ENCODE results near the gene ALDH7A1.

Gene ALDH7A1

GRCh38 chr5:126499853-126500342 is 95.1 kb downstream of the ALDH7A1 start:
- Mint-ChIP-seq H3K4me1 (peaks cover 21% of the 10 kb centered on the region), H3K4me3 (no peak overlapping the region), H3K27me3 (ENCODE audit: low read depth, poor library complexity) (peaks cover 11% of the 10 kb centered on the region), H3K9me3 (no peaks in the 10 kb centered on the region), H3K36me3 (ENCODE audit: low read depth) (no peaks in the 10 kb centered on the region), H3K27ac (no peak overlapping the region)
- no peak for DNase-seq
- peak; percentile 37 for TF ChIP-seq CTCF (IDR thresholded peaks at IDR 0.05)

GRCh38 chr5:126499278-126499677 is 95.7 kb downstream of the ALDH7A1 start:
- Mint-ChIP-seq H3K4me3 (no peak overlapping the region), H3K36me3 (ENCODE audit: low read depth) (no peaks in the 10 kb centered on the region), H3K4me1 (peaks cover 20% of the 10 kb centered on the region), H3K27ac (no peak overlapping the region), H3K27me3 (ENCODE audit: low read depth, poor library complexity) (peaks cover 11% of the 10 kb centered on the region), H3K9me3 (no peaks in the 10 kb centered on the region)
- no peak for TF ChIP-seq CTCF (IDR thresholded peaks at IDR 0.05)
- no peak for DNase-seq

DNA sequence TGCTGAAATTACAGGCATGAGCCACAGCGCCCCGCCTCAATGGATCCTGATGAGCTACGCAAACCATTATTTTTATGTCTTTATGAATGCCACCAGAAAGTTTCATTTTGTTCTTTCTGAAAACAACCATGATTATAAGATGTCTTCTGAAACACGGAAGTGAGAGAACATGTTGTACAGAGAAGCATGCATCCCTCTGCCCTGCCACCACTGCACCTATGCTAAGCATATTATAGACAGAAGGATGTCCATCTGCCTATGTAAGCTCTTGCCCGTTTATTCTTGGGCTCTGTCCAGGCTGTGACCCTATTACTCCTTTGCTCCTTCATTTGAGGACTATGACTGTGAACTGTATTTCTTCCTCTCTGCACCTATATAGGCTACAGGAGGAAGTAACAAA is 97.5 kb downstream of the ALDH7A1 start:
- H3K9me3 Mint-ChIP-seq: no peaks in the 10 kb centered on the region
- no peak for DNase-seq
- H3K36me3 Mint-ChIP-seq (ENCODE audit: low read depth): no peaks in the 10 kb centered on the region
- no peak for TF ChIP-seq CTCF (IDR thresholded peaks at IDR 0.05)
- peaks cover 11% of the 10 kb centered on the region for H3K27me3 Mint-ChIP-seq (ENCODE audit: low read depth, poor library complexity)
- H3K4me1 Mint-ChIP-seq: peaks cover 20% of the 10 kb centered on the region
- H3K4me3 Mint-ChIP-seq: no peak overlapping the region
- H3K27ac Mint-ChIP-seq: peak overlapping the region; percentile 63

DNA sequence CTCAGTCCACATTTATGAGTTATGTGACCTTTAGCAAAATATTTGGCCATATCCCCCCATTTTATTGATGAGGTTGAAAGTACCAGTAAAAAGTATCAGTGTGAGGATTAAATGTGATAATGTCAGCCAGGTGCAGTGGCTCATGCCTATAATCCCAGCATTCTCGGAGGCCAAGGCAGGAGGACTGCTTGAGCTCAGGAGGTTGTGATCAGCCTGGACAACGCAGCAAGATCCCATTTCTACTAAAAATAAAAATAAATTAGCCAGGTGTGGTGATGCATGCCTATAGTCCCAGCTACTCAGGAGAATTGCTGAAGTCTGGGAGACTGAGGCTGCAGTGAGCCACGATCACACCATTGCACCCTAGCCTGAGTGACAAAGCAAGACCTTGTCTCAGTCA is 100.6 kb downstream of the ALDH7A1 start:
- Mint-ChIP-seq H3K4me3 (no peak overlapping the region), H3K9me3 (no peaks in the 10 kb centered on the region), H3K4me1 (peaks cover 38% of the 10 kb centered on the region), H3K36me3 (ENCODE audit: low read depth) (peaks cover 5% of the 10 kb centered on the region), H3K27me3 (ENCODE audit: low read depth, poor library complexity) (peaks cover 3% of the 10 kb centered on the region), H3K27ac (no peak overlapping the region)
- DNase-seq: no peak
- no peak for TF ChIP-seq CTCF (IDR thresholded peaks at IDR 0.05)

DNA sequence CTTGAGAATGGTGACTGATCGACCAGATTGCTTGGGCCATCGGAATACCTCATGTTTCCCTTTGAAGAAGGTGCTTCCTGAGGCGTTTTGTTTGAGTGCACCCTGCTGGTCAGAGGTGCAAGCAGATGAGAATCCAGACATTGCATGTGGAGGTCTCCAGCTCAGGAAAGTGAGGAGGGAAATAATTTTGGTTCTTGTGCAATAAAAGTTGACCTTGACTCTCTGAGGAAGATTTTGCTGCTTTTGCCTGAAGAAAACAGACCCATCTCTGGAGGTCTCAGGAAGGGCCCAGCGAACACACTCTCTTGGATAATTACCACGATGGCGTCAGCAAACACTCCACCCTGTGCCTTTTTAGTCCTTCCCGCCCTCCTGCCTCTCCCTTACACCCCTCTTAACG is 102.1 kb downstream of the ALDH7A1 start:
- H3K4me3 Mint-ChIP-seq: no peak overlapping the region
- H3K9me3 Mint-ChIP-seq: no peaks in the 10 kb centered on the region
- peaks cover 9% of the 10 kb centered on the region for H3K36me3 Mint-ChIP-seq (ENCODE audit: low read depth)
- no peaks in the 10 kb centered on the region for H3K27me3 Mint-ChIP-seq (ENCODE audit: low read depth, poor library complexity)
- peak overlapping the region; percentile 82 for H3K27ac Mint-ChIP-seq
- peaks cover 52% of the 10 kb centered on the region for H3K4me1 Mint-ChIP-seq
- no peak for DNase-seq
- no peak for TF ChIP-seq CTCF (IDR thresholded peaks at IDR 0.05)

- Mint-ChIP-seq H3K36me3 (ENCODE audit: low read depth) (peaks cover 32% of the 10 kb centered on the region), H3K27ac (peak overlapping the region; percentile 69), H3K27me3 (ENCODE audit: low read depth, poor library complexity) (no peaks in the 10 kb centered on the region), H3K4me3 (no peak overlapping the region), H3K4me1 (peaks cover 52% of the 10 kb centered on the region), H3K9me3 (no peaks in the 10 kb centered on the region)
- no peak for TF ChIP-seq CTCF (IDR thresholded peaks at IDR 0.05)
- peak; percentile 20 for DNase-seq
Observed at GRCh38 chr5:126490167-126490940, 104.7 kb downstream of the ALDH7A1 start.
